Fibroblast of peridontal ligament (primary cell): ENCODE measurements around the gene AS3MT.
"Not testable (repeated sequence)": the region's sequence is repeated elsewhere in the genome, so short reads cannot be mapped to it uniquely, and the experiment has no call there.

Source experiments
- DNase-seq: peaks from one replicate; pipeline ENCODE4 v3.0.0-alpha.2; 2010; ENCODE audit errors: extremely low read depth

Gene AS3MT

DNA sequence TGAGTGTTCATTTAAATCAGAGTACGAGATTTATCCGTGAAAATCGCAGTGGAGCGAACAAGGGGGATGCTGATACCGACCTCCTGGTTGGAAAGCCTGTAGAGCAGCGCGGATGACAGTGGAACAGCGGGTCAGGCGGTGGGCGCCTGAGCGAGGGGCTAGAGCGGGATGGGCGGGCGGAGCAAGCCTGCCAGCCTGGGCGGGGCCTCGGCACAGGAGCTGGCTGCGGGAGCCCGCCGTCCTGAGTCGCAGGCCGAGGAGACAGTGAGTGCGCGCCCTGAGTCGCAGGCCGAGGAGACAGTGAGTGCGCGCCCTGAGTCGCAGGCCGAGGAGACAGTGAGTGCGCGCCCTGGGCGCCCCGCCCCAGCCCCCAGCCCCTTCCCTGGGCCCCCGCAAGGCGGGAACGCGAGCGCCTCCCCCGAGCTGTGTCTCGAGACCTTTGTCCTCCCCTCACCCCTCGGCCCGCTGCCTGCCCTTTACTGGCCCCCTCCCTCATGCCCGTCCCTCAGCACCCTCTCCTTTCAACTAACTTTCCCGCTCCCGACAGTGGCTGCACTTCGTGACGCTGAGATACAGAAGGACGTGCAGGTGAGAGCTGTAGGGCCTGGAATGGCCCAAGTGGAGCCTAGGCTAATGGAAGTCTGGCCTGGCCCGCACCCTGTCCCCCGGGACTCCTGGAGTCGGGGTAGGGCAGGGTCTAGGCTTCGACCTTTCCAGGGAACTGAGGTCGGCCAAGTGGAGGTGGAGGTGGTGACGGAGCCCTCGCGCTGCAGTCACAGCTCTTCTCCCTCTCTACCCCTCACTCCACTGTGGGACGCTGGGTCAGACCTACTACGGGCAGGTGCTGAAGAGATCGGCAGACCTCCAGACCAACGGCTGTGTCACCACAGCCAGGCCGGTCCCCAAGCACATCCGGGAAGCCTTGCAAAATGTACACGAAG is at the start of gene AS3MT:
AS3MT (plus strand) TSS at position 213 of the 941 bp plus-strand sequence; CDS start at position 336, 123 bp downstream.
- DNase-seq: no peak

DNA sequence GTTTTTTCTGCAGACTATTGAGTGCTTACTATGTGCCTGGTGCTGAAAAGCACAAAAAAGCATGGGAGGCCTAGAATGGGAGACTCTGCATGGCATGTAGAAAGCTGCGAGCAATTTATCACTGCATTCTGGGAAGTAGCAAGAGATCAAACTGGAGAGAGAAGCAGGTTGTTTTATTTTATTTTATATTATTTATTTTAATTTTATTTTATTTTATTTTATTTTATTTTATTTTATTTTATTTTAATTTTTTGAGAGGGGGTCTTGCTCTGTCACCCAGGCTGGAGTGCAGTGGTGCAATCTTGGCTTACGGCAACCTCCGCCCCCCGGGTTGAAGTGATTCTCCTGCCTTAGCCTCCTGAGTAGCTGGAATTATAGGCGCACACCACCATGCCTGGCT is 49.3 kb upstream of the AS3MT start:
- DNase-seq: not testable (repeated sequence)

DNA sequence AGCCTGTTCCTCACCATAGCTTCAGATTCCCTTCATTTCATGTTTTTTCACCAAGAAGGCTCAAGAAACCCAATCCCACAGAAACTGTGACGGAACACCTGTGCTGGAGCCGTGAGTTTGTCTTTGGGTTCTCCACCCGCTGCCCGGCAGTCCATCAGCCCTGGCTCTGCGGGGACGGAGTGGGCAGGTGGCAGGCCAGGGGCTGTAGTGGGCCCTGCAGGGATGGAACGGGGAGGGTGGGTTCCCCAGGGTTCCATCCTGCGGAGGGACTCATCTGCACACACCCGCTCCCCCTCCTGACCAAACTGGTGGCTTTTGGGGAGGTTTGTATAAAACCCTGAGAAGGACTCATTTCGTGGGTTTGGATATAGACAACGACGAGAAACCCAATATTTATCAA is 47.0 kb upstream of the AS3MT start:
- no peak for DNase-seq

GRCh38 chr10:102824664-102825063 is 44.6 kb upstream of the AS3MT start:
- no peak for DNase-seq

GRCh38 chr10:102826148-102826796 is 43.0 kb upstream of the AS3MT start:
- no peak for DNase-seq

DNA sequence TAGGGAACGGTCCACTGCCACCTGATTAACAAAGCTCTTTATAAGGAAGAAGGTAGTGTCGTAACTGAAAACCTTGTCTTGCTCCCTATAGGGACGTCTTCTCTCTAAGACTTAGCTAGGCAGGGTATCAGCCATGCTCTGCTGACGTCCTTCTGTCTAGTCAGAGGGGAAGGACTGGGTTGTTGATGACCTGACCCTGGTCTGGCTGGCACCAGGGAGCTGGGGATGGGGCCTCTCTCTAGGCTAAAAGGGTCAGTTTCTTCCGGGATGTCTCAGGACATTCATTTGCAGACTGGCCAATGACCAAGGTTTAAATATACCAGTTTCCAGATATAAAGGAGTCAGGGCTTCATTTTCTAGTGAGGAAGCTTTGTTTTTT is 41.7 kb upstream of the AS3MT start:
- DNase-seq: no peak

- no peak for DNase-seq
Measured at GRCh38 chr10:102831322-102832071, 37.8 kb upstream of the AS3MT start.

GRCh38 chr10:102832248-102832647 is 37.0 kb upstream of the AS3MT start:
- no peak for DNase-seq

DNA sequence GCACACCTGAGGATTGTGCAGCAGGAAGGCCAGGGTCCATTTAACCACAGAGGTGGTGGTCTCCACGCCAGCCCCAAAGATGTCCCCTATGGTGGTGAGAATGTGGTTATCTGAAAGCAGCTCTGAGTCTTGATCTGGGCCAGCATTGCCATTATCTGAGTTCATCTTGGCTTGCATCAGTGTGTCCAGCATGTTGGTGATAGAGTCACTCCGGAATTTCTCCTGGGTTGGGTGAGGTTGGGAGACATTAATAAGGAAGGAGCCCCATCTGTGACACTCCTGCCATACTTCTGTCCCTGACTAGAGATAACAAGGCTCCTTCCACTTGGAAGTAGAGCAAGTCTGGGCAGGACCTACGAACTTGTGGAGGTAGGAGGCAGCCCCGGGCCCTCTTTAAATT is 36.3 kb upstream of the AS3MT start:
- no peak for DNase-seq

GRCh38 chr10:102834143-102834542 is 35.1 kb upstream of the AS3MT start:
- DNase-seq: no peak

GRCh38 chr10:102835007-102835482 is 34.2 kb upstream of the AS3MT start:
- peak; percentile 81 for DNase-seq

- no peak for DNase-seq
Measured at GRCh38 chr10:102837230-102837721, 32.0 kb upstream of the AS3MT start, which contains the start of gene CYP17A1. CYP17A1 (minus strand) TSS chr10:102837413; CDS start chr10:102837361, 52 bp downstream.

- DNase-seq: not testable (repeated sequence)
Measured at GRCh38 chr10:102838276-102838927, 30.9 kb upstream of the AS3MT start.

- DNase-seq: no peak
Measured at GRCh38 chr10:102841827-102842345, 27.4 kb upstream of the AS3MT start.

DNA sequence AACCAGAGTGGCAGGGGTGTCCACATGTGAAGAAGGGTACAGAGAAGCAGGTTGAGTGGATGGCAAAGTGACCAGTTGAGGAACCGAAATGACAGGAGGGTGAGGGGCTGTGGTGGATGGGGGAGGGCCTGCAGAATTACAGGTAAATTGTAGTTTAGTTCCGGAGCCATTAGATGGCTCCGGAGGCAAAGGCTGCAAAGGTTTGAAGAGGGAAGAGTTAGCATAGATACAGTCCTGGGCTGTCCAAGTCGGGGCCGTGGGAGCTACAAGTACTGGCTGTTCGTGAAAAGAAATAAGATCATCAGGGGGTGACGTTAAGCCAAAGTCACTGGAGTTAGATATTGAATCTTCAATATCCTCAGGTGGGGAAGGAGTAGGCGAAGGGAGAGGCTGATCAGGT is 26.1 kb upstream of the AS3MT start:
- DNase-seq: not testable (repeated sequence)

DNA sequence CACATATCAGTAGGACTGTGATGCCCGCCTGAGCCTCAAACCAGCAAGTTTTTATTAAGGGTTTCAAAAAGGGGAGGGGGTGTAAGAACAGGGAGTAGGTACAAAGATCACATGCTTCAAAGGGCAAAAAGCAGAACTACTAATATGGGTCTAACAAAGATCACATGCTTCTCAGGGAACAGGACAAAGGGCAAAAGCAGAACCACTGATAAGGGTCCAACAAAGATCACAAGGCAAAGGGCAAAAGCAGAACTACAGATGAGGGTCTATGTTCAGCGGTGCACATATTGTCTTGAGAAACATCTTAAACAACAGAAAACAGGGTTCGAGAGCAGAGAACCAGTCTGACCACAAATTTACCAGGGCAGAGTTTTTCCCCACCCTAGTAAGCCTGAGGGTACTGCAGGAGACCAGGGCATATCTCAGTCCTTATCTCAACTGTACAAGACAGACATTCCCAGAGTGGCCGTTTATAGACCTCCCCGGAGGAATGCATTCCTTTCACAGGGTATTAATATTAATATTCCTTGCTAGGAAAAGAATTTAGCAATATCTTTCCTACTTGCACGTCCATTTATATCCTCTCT is 25.0 kb upstream of the AS3MT start:
- not testable (repeated sequence) for DNase-seq

GRCh38 chr10:102845352-102845902 is 23.8 kb upstream of the AS3MT start:
- no peak for DNase-seq

- DNase-seq: no peak
Measured at GRCh38 chr10:102850025-102850518, 19.2 kb upstream of the AS3MT start.

GRCh38 chr10:102853237-102853636 is 16.0 kb upstream of the AS3MT start:
- DNase-seq: not testable (repeated sequence)
